HepG2 (cell line): ENCODE measurements around the gene ACTR1B. TPM values are rescaled to one million over a fixed set of nuclear protein-coding genes. Genes with fewer than 3 reads are reported as not detected.

Experiments used
- ATAC-seq: fragments of 200-7000 bp; cut with Tn5 transposase; 3 replicates; pipeline ENCODE4 v1.9.1; 2020; ENCODE audit warnings: mild to moderate bottlenecking, moderate library complexity
- BruUV-seq: library from RNA; stranded (reverse); fragments of 400-500 nt; replicated peaks from 2 replicates; lab custom pipeline; 2021; lab: Mats Ljungman, UMichigan
- CTCF ChIA-PET: fragments of 300-600 bp; formaldehyde crosslinking; extraction: SDS; loops from one replicate; lab custom pipeline; 2021; ENCODE audit warnings: low total read pairs, inconsistent platforms, low intra/inter-chr PET ratio; lab: Yijun Ruan, JAX
- POLR2A ChIA-PET: fragments of 350-600 bp; sonication (Branson Sonifier 250); formaldehyde crosslinking; loops from one replicate; lab custom pipeline; 2020; ENCODE audit warnings: antibody characterized with exemption, inconsistent platforms; lab: Yijun Ruan, JAX
- DNase-seq: peaks from one replicate; pipeline ENCODE4 v3.0.0-alpha.2; 2015; ENCODE audit warnings: low spot score
- FAIRE-seq: peaks from 3 replicates; lab custom pipeline; 2011; peaks lifted over from hg19 to GRCh38; lab: Jason Lieb, UNC
- H2AFZ ChIP-seq: one replicate; pipeline ENCODE4 v1.6.1; 2011; ENCODE audit warnings: low read length, inconsistent platforms
- H3K27ac ChIP-seq: fragments of 300-600 bp; 3 replicates; pipeline ENCODE4 v1.8.0; 2011; ENCODE audit warnings: mixed run types, mild to moderate bottlenecking, mixed read lengths, low read length, inconsistent platforms; ENCODE audit not compliant: insufficient read depth; ENCODE audit errors: extremely low read length
- H3K27me3 ChIP-seq, 2 experiments: fragments of 200-600 bp in 1 of 2; 2 replicates in 1 of 2; 3 replicates in 1 of 2; pipeline versions ENCODE4 v1.6.0 to v1.8.0; 2011; ENCODE audit warnings: low read length in 2 of 2, mild to moderate bottlenecking in 2 of 2, moderate library complexity in 2 of 2, inconsistent platforms in 1 of 2; ENCODE audit not compliant: insufficient read depth in 2 of 2, control insufficient read depth in 1 of 2
- H3K36me3 ChIP-seq, 2 experiments: fragments of 200-600 bp in 1 of 2; replicated peaks in 1 of 2; 2 replicates in 1 of 2; 3 replicates in 1 of 2; pipeline versions ENCODE4 v1.5.1 to v1.8.0; 2011; ENCODE audit warnings: low read length in 2 of 2, inconsistent platforms in 1 of 2; ENCODE audit not compliant: insufficient read depth in 2 of 2, control insufficient read depth in 1 of 2
- H3K4me1 ChIP-seq: 2 replicates; pipeline ENCODE4 v1.5.1; 2012; ENCODE audit warnings: low read length, inconsistent platforms; ENCODE audit not compliant: insufficient read depth
- H3K4me2 ChIP-seq: 2 replicates; pipeline ENCODE4 v1.6.0; 2011; ENCODE audit warnings: low read depth, low read length, inconsistent platforms
- H3K4me3 ChIP-seq, 3 experiments: fragments of 200-600 bp in 1 of 3; sonication (generic), shearing (Covaris generic) in 1 of 3; replicated peaks in 1 of 3; 2 replicates each; pipeline ENCODE4 v1.5.1; 2011 to 2016; ENCODE audit warnings: low read length in 3 of 3, inconsistent platforms in 2 of 3, low read depth in 2 of 3, mild to moderate bottlenecking in 2 of 3, control low read depth in 1 of 3, mixed read lengths in 1 of 3; ENCODE audit not compliant: insufficient read depth in 1 of 3
- H3K79me2 ChIP-seq: one replicate; pipeline ENCODE4 v1.6.1; 2011; ENCODE audit warnings: low read length, inconsistent platforms; ENCODE audit not compliant: insufficient read depth
- H3K9ac ChIP-seq: 2 replicates; pipeline ENCODE4 v1.6.0; 2011; ENCODE audit warnings: mild to moderate bottlenecking, low read depth, low read length, inconsistent platforms; ENCODE audit not compliant: insufficient read depth
- H3K9me3 ChIP-seq: 2 replicates; pipeline ENCODE4 v1.5.1; 2012; ENCODE audit warnings: mild to moderate bottlenecking, low read length
- H4K20me1 ChIP-seq: 2 replicates; pipeline ENCODE4 v1.6.0; 2011; ENCODE audit warnings: inconsistent platforms, mild to moderate bottlenecking, low read length, moderate library complexity; ENCODE audit not compliant: insufficient read depth
- ASH2L ChIP-seq: fragments of 300-600, 200-600 bp; sonication (generic); IDR thresholded peaks from 2 replicates; pipeline ENCODE4 v1.7.0; 2017; ENCODE audit warnings: low read depth, mild to moderate bottlenecking, moderate library complexity, mixed read lengths, low read length; ENCODE audit not compliant: insufficient read length
- DBP ChIP-seq: sonication (generic); formaldehyde crosslinking; IDR thresholded peaks from 2 replicates; pipeline ENCODE4 v1.4.0; 2020; ENCODE audit warnings: missing genetic modification reagents; ENCODE audit errors: not compliant biosample characterization
- FOXO4 ChIP-seq: sonication (generic); formaldehyde crosslinking; conservative IDR thresholded peaks from 2 replicates; pipeline ENCODE4 v1.8.1; 2023; ENCODE audit warnings: missing genetic modification reagents
- JDP2 ChIP-seq: sonication (generic); formaldehyde crosslinking; IDR thresholded peaks from 2 replicates; pipeline ENCODE4 v1.8.1; 2022; ENCODE audit warnings: missing genetic modification reagents, borderline replicate concordance
- LBX2 ChIP-seq: sonication (generic); formaldehyde crosslinking; IDR thresholded peaks from 2 replicates; pipeline ENCODE4 v1.5.0; 2020; ENCODE audit warnings: missing genetic modification reagents, mild to moderate bottlenecking, borderline replicate concordance
- YY1 ChIP-seq: IDR thresholded peaks from 2 replicates; pipeline ENCODE4 v1.6.1; 2011; ENCODE audit warnings: low read length, low read depth, moderate library complexity, mild to moderate bottlenecking; ENCODE audit not compliant: insufficient read depth, insufficient replicate concordance
- ZBTB14 ChIP-seq: sonication (generic); formaldehyde crosslinking; IDR thresholded peaks from 2 replicates; pipeline ENCODE4 v1.4.0; 2020; ENCODE audit warnings: missing genetic modification reagents
- ZNF33B ChIP-seq: sonication (generic); formaldehyde crosslinking; IDR thresholded peaks from 2 replicates; pipeline ENCODE4 v1.5.1; 2020; ENCODE audit warnings: mild to moderate bottlenecking, missing genetic modification reagents
- ZNF597 ChIP-seq: sonication (generic); formaldehyde crosslinking; IDR thresholded peaks from 2 replicates; pipeline ENCODE4 v1.5.0; 2020; ENCODE audit warnings: missing genetic modification reagents
- ZNF678 ChIP-seq: sonication (generic); formaldehyde crosslinking; IDR thresholded peaks from 2 replicates; pipeline ENCODE4 v1.4.0; 2020; ENCODE audit warnings: mild to moderate bottlenecking, missing genetic modification reagents
- WGBS: methylation state at CpG from one replicate; pipeline ENCODE4 v1.1.6; 2017; ENCODE audit warnings: low lambda C conversion rate; 5-methylcytosine and 5-hydroxymethylcytosine counted together
- in situ Hi-C: cut with HindIII; loops from 2 replicates; pipeline ENCODE4 v1.10.0; 2017; ENCODE audit warnings: low pct_unique_long_range_greater_than_20kb; ENCODE audit not compliant: extremely low pct_ligation_motif_present
- intact Hi-C: fragments of 100-400 bp; cut with micrococcal nuclease; formaldehyde crosslinking; loops from one replicate; pipeline ENCODE4 v1.10.0; 2022; ENCODE audit not compliant: unreplicated experiment
- polyA plus RNA-seq, 8 experiments: library from polyadenylated mRNA; depleted of rRNA in 3 of 8; stranded (reverse) in 7 of 8; unstranded in 1 of 8; fragments of >200 nt; fragmentation: Illumina TruSeq in 4 of 8; extraction: Trizol in 4 of 8; gene quantifications; 2 replicates each; pipeline versions ENCODE4 v1.2.1 to v1.2.3, GENCODE V29; 2011 to 2016; ENCODE audit warnings: low read depth in 4 of 8, missing spikeins in 1 of 8, mixed read lengths in 1 of 8; ENCODE audit not compliant: insufficient read depth in 1 of 8
- total RNA-seq, 5 experiments: library from RNA; depleted of rRNA; stranded (reverse); fragments of >200 nt; fragmentation: Illumina TruSeq; extraction: Trizol; gene quantifications; 2 replicates each; pipeline ENCODE4 v1.2.3, GENCODE V29; 2016; ENCODE audit warnings: low read depth in 1 of 5

ACTR1B gene
- total and polyA plus RNA-seq, 2 of the 13 experiments (the other 11 are each of a cell fraction or from before 2014, with no cell fraction given): 61.7 to 76.7 TPM

GRCh38 chr2:97675430-97676113, 11.7 kb upstream of the ACTR1B start:
- ChIA-PET CTCF (no interaction called here), POLR2A (interaction anchor here (1.0 to 1.3 kb wide), 3 partner anchors 11 to 30 kb away, joined by 3 to 4 read pairs (median 3); partner anchors contain the start of gene COX5B)
- Histone ChIP-seq H3K79me2 (no peaks in the 10 kb centered on the region), H3K9ac (no peak overlapping the region), H3K4me1 (no peaks in the 10 kb centered on the region), H3K27ac (no peak overlapping the region), H3K4me3 (no peak overlapping the region), H3K9me3 (no peaks in the 10 kb centered on the region), H3K36me3 (no peaks in the 10 kb centered on the region), H2AFZ (no peak overlapping the region), H3K27me3 (no peaks in the 10 kb centered on the region), H4K20me1 (no peaks in the 10 kb centered on the region), H3K4me2 (no peak overlapping the region)
- intact Hi-C loops: no loop called here
- BruUV-seq: no TSS peak
- TF ChIP-seq LBX2: no peak
- 0 out of 2 replicates have a peak, but pooled peaks have one; percentile 23 for TF ChIP-seq FOXO4 (CRISPR knock-in tag)
- no peak for TF ChIP-seq ASH2L
- no peak for ATAC-seq
- in situ Hi-C loops: no loop called here
- WGBS: 20% methylated on average over 5 of the region's 5 CpGs
- DNase-seq: no peak
- FAIRE-seq: no peak

- 62% methylated on average over 8 of the region's 8 CpGs for WGBS
- no peak for ATAC-seq
- Histone ChIP-seq H3K36me3 (no peaks in the 10 kb centered on the region), H3K27me3 (no peaks in the 10 kb centered on the region), H3K9ac (no peak overlapping the region), H3K27ac (no peak overlapping the region), H3K4me2 (no peak overlapping the region), H4K20me1 (no peaks in the 10 kb centered on the region), H3K4me1 (no peaks in the 10 kb centered on the region), H3K4me3 (no peak overlapping the region), H3K79me2 (no peaks in the 10 kb centered on the region), H2AFZ (no peak overlapping the region), H3K9me3 (no peaks in the 10 kb centered on the region)
- POLR2A ChIA-PET: no interaction called here
- FAIRE-seq: no peak
- CTCF ChIA-PET: no interaction called here
- intact Hi-C loops: no loop called here
- BruUV-seq: no TSS peak
- no peak for DNase-seq
- in situ Hi-C loops: loop anchor here (25.0 kb wide), 1 partner anchor 1612 kb away; no protein-coding TSS in a partner anchor
- no peak for TF ChIP-seq ZBTB14 (CRISPR knock-in tag)
- TF ChIP-seq ZNF33B: no peak
- TF ChIP-seq YY1: no peak
- TF ChIP-seq ZNF597 (CRISPR knock-in tag): no peak
- no peak for TF ChIP-seq JDP2 (CRISPR knock-in tag)
- TF ChIP-seq ZNF678 (CRISPR knock-in tag): no peak
- TF ChIP-seq DBP (CRISPR knock-in tag): no peak
Observed at GRCh38 chr2:97673915-97674283, 10.1 kb upstream of the ACTR1B start.
